H4 (cell line): ENCODE measurements around the gene NBAS. TPM values are rescaled to one million over a fixed set of nuclear protein-coding genes. Genes with fewer than 3 reads are reported as not detected.
"Not testable (repeated sequence)": the region's sequence is repeated elsewhere in the genome, so short reads cannot be mapped to it uniquely, and the experiment has no call there.

Experiments
- DNase-seq: peaks from one replicate; pipeline ENCODE4 v3.0.0-alpha.2; 2015; ENCODE audit warnings: low spot score
- total RNA-seq: library from RNA; depleted of rRNA; stranded (reverse); fragments of >200 nt; shearing (Covaris generic); gene quantifications from 2 replicates; pipeline ENCODE4 v1.2.3, GENCODE V29; 2014

The NBAS gene
- total RNA-seq, 1 experiment from 2014 or later = 16.2 TPM

DNA sequence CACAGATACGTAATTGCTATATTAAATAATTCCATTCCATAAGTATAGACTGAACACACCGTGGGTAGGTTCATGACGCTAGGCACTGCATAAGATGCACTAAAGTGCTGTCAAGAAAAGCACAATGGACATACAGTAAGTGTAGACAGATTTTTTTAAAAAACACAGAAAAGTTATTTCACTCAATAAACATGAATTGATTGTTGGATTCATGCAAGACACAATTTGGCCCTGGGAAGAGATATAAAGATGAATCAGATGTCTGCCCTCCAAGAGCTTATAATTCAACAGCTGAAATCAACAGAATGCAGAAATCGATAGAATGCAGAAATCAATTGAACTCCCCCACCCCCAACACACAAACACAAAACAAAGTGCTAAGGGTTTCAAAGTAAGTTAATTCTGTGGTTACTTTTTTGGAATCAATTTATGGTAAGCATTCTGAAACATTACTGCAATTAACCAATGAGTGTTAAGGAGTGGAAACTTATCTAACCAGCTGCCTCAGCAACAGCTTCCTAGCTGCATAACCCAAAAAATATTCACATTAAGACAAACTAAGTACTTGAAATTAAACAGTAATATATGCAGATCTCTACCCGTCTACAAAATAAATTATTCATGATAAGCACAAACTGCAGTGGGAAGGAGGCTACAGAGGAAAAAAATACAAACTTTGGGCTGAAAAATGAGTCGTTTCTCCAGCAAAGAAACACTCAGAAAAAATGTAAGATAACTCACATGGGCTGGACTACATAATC lies 1.6 kb downstream of the NBAS start:
- DNase-seq = no peak

DNA sequence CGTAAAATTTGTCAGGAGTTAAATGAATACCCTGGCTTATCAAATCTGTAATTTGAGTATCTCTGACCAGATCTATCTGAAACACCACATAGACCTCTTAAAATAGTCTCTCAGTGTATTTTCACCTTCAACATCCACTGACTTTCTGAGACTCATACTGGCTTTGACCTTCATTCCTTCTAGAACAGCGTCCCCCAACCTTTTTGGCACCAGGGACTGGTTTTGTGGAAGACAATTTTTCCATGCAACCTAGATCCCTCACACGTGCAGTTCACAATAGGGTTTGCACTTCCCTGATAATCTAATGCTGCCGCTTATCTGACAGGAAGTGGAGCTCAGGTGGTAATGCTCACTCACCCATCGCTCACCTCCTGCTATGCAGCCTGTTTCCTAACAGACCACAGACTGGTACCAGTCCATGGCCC lies 3.2 kb downstream of the NBAS start:
- no peak for DNase-seq

DNA sequence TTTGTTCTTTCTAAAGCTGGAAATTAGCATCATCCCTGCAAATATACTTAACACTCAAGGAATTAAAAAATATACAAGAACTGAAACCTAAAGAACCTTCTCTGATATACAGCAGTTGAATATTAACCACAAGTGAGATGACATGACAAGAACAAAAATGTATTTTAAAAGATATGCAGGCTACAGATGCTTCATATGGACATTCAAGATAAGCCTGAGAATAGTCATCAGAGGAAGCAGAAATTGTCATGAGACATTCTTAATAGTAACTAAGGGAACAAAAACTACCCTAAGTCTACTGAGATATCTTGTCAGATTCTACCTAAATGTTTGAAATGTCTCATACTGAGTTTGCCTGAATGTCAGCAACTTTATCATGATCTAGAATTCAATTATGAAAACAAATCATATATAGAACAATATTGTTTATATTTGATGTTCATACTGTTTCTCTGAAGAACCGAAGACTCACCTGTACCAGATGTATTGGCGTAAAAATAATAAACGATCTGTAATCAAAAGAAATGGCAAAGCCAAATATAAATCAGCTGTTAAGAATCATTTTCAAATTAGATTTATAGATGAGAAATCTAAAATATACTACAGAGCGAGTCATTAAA lies 4.7 kb downstream of the NBAS start:
- DNase-seq = no peak

DNA sequence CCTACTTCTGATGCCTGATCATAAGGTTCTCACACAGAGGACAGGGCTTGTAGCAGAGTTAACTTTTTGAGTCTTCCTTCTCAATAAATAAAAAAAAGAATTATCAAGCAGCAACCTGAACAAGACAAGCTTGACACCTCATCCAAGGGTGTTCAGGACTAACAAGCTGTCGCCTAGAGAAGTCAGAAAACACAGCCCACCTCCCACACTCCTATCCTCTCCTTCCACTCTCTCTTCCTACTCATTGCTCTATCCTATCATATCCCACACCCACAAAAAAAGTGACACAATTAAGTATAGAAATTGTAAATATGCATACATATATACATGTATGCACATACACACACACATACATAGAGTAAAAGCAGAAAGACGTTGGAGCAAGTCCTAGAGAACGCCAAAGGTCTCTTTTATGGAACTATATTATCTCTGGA lies 5.4 kb downstream of the NBAS start:
- DNase-seq = no peak

DNA sequence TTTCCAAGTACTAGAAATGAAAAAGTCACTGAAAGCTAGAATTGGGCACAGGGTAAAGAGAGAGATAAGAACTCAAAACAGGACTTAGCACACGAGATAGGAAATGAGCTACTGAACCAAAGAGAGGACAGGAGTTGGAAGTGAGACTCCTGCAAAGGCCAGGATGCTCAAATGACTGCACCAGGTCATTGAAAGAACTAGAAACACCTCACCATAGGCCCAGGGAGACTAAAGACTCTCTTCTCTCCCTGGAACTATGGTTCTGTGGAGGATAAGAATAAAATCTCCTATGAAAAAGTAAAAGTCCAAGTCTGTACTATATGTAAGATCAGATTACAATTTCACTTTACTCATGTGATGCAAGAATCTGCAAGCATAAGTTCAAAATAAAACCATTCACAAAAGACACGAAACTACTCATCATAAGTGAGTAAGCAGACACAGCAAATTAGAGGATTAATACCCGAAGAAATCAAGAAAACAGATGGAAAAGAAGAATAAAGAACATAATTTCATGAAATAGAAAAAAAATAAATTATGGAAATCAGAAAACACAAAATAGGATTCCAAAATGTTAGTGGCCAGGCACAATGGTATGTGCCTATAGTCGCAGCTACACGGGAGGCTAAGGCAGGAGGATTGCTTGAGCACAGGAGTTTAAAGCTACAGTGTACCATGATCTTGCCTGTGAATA lies 6.5 kb downstream of the NBAS start:
- DNase-seq = no peak

DNA sequence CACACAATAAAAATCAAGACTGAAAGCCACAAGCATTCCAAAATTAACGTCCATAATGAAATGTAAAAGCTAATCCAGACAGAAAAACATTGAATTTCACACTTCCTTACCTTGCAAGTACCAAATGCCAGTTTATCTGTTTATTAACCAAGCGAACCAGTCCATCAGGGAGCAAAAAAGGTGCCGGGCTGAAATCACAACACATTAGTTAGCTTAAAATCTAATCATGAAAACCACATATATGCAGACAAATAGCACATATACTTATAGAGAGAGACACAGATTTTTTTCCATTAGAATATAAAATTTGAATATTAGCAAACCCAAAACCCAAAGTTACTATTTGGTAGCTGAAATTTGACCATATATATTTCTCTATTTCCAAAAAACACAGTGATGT lies 7.2 kb downstream of the NBAS start:
- no peak for DNase-seq

DNA sequence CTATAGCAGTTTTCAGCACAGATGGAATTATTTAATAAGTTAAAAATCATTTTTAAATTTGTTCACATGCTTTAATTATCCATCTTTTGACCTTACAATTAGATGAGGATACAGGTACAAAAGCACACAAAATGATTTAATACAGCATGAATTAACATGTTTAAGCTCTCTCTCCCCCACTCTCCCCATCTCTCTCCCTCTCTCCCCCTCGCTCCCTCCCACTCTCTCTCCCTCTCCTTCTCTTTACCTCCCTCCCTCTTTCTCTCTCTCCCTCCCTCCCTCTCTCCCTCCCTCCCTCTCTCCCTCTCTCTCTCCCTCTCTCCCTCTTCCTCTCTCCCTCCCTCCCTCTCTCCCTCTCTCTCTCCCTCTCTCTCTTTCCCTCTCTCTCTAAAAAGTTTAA lies 7.6 kb downstream of the NBAS start:
- DNase-seq = no peak

DNA sequence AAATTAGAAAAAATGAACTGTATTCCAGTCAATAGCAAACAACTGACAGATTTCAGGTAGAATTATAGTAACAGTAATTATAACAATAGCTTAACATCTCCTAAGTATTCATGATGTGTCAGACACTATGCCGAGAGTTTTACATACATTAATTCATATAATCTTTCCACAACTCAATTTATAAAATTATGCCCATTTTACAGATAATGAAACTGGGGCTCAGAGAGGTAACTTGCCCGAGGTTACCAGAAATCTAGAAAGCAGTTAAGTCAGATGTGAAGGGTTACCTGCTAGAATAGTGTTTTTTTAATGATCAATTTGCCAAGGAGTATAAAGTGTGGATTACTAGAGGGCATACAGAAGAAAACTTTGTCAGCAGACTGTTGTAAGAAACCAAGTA lies 12.2 kb downstream of the NBAS start:
- DNase-seq = no peak

DNA sequence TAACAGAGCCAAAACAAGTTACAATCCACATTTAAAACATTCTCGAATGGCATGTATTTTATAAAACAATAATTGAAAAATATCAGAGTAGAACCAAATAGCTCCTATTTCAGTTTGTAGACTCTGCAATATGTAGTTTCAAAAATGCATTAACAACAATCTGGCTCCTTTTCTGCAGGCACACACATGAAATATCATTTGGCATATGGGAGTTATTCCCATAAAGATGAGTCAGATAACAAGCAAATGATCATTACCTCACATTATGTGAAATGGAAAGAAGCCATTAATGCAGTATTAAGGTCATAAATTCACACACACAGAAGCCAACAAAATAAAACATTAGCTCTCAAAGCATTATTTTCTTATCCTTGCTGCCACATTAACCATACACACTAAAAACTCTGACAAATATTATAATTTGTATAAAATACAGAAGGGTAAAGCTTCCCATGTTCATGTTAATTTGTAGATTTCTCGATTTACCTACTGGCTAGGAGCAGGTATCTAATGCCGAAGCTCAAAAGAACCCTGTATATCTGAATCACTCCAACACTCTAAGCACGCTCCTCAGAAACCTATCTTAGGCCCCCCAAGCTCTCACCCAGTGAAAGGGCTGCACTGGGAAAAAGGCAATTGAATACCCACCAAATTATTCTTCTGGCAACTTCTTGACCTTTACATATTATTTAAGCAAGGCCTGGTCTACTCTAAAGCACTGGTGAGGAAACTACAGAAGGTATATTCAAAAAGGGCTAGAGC lies 13.8 kb downstream of the NBAS start:
- DNase-seq = no peak

DNA sequence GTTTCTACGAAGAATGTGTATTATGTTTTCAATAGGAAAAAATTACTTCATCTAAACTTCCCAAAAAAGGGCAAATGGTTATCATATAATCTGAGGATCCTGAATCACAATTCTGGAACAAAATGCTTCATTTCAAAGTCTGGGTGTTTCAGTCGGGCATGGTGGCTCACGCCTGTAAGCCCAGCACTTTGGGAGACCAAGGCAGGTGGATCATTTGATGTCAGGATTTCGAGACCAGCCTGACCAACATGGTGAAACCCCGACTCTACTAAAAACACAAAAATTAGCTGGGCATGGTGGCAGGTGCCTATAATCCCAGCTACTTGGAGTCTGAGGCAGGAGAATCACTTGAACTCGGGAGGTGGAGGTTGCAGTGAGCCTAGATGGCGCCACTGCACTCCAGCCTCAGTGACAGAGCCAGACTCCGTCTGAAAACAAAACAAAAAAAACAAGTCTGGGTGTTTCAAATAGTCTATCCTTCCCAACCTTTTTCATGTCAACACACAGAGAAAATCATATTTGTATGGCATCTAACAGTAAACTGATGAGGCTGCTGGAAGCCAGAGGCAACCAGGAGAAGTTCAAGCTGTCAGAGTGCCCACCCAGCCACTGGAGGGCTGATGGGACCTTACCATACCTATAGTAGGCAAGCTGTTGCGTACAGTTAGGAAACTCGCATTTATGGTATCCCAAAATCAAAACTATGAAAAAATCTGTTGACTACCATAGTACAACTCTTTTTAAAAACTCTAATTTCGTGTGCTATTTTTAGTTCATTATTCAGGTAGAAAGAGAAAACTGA lies 14.6 kb downstream of the NBAS start:
- DNase-seq = no peak

DNA sequence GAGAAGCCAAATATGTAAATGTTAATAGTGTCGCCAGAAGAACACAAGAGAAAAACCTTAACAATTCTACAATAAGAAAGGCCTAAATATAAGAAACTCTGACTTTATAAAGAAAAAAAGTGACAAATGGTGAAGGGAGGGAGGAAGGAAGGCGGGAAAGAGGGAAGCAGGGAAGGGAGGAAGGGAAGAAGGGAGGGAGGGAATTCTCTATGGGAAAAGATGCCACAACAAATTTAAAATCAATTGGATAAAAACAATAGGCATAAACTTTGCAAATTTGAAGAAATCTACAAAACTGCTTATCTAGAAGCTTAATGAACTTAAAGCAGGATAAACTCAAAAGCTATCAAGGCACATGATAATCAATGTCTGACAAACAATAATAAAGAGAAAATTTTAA lies 16.9 kb downstream of the NBAS start:
- DNase-seq = no peak

DNA sequence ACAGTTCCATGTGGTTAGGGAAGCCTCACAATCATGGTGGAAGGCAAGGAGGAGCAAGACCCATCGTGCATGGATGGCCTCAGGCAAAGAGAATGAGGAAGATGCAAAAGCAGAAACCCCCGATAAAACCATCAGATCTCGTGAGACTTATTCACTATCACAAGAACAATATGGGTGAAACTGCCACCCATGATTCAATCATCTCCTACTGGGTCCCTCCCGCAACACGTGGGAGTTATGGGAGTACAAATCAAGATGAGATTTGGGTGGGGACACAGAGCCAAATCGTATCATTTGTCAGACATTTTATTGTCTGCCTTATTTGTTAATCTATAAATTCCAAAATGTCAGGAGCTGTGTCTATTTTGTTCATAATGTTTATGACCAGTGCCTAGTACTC lies 17.6 kb downstream of the NBAS start:
- DNase-seq = no peak

DNA sequence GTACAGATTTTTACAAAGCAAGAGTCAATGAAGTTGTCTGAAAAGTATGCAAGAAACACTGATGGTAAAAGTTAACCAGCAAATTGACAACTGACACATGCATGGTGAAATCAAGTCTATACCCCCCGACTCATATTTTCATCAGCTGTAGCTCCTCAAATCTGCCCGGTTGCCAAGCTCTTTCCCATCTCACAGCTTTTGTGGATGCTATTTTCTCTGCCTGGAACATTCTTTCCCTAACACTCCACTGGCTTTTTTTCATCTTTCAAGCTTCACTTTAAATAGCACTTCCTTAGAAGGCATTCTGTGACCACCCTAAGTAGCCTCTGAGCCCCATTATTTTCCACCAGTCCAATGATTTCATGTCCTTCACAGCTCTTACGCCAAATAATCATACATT lies 18.1 kb downstream of the NBAS start:
- DNase-seq = no peak

DNA sequence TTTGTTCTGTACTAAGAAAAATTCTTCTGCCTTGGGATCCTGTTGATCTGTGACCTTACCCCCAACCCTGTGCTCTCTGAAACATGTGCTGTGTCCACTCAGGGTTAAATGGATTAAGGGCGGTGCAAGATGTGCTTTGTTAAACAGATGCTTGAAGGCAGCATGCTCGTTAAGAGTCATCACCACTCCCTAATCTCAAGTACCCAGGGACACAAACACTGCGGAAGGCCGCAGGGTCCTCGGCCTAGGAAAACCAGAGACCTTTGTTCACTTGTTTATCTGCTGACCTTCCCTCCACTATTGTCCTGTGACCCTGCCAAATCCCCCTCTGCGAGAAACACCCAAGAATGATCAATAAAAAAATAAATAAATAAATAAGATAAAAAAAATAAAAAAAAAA lies 18.9 kb downstream of the NBAS start:
- DNase-seq = not testable (repeated sequence)

DNA sequence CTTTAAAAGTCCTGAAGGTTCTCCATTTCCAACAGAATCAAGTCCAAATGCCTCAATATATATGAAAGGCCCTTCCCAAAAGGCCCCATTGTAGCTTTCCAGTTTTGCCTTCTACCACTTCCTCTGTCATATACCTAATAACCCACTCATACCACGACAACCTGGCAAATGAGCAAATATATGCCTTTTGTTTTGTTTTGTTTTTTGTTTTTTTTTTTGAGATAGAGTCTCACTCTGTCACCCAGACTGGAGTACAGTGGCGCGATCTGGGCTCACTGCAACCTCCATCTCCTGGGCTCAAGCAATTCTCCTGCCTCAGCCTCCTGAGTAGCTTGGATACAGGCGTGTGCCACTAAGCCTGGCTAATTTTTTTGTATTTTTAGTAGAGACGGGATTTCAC lies 20.6 kb downstream of the NBAS start:
- DNase-seq = not testable (repeated sequence)

DNA sequence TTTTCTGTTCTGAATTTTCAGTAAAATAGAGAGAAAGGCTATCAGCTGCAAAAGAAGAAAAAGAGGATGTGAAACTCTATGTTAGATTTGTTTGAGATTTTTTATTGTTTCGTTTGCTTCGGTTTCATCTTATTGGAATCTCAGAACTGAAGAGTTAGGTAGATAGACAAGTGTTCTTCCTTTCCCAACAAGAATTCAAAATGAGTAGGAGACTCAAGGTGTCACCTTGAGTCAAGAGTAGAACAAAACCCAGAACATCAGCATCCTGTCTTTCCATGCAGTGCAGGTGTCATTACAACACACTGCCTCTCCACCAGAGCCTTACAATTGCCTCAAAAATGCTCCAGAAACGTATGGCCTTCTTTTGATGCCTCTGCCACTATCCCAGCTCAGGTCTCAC lies 21.1 kb downstream of the NBAS start:
- no peak for DNase-seq

DNA sequence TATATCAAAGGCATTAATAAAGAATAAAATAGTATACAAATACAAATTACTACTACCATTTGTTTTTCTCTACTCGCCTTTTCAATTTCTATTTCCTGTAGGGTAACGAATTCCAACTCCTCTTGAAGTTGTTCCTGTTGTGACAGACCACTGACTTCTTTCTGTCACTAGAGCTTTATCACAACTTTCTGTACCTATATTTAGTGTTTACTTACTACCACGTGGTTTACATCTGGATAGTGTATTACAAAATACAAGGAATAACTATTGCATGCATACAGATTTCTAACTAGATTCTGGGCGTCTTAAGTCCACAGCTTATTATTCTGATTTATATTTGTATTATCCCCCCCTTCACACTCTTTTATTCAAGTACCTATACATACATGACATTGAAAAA lies 22.3 kb downstream of the NBAS start:
- no peak for DNase-seq

DNA sequence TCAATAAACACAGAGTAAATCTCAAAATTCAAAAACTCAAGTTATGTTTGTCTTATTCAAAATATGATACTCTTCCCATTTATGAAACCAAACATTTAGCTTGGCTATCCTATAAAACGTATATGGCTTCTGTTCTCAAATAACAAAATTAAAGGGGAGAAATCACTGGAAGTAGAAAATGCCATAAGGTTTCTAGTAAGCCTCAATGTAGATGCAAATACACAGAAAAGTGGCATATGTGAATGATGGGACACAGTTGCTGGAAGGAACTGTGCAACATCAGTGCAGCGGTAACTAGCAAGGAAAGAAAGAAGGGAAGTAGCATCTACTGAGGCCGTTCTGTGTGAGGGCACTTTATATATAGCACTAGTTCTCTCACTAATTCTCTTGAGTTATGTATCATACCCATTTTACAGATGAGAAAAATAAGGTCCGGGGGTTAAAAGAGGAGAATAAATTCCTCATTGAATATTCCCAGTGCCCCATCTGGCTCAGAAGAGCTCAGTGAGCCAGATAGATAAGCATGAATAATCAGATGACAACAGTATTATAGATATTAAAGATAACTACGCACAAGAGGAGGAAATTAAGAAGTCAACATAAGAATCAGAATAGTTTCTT lies 27.2 kb downstream of the NBAS start:
- DNase-seq = no peak

DNA sequence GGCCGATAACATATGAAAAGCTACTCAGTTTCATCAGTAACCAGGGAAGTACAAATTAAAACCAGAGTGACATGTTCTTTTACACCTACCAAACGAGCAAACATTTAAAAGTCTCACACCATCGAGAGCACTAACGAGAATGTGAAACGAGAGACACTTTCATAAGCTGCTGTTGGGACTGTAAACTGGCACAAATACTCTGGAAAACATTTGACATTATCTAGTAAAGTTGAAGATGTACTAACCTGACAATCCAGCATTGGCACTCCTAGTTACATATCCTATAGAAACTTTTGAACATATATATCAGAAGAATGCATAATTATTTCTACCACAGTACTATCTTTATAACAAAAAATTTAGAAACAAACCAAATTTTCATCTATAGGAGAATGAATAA lies 28.1 kb downstream of the NBAS start:
- no peak for DNase-seq

DNA sequence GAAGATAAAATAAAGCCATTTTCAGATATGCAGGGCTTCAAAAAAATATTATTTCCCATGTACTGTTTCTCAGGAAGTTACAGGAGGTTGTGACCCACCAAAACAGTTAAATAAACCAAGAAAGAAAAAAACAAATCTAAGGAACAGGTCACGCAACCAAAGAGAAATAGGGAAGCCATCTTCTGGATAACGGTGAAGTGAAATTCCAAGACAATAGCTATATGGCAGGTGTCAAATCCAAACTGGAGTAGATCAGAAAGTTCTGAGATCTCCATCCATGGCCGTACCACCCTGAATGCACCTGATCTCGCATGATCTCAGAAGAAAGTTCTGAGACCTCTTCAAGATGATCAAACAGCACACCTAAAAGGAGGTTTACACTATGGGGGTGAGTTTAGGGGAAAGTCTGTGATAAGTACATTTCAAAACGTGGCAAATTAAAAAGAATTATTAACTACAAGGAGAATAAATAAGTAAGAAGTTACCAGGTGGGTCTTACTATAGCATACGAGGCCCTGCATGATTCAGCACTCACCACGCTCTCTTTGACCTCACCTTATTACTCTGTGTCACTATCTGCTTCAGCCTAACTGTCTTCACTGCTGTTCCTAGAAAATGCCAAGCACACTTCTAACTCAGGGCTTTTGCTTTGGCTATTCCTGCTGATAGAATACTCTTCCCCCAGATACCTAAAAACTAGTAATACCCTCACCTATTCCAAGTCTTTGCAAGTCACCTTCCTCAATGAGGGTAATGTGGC lies 29.9 kb downstream of the NBAS start:
- DNase-seq = no peak
